Transverse colon (tissue), 4 donors: ENCODE measurements around the gene CD300H. TPM values are rescaled to one million over a fixed set of nuclear protein-coding genes. Genes with fewer than 3 reads are reported as not detected.

Experiments
- DNase-seq: peaks from one replicate; pipeline ENCODE4 v3.0.0-alpha.2; 2019
- H3K27ac ChIP-seq, 4 donors: fragments of 200-600 bp; sonication (generic); 2 replicates each; pipeline ENCODE4 v1.5.1; 2016 to 2018; ENCODE audit warnings: inconsistent platforms in 4 of 4
- H3K27me3 ChIP-seq: fragments of 200-600 bp; sonication (generic); 2 replicates; pipeline ENCODE4 v1.5.1; 2017; ENCODE audit warnings: inconsistent platforms
- H3K36me3 ChIP-seq, 4 donors: fragments of 200-600 bp; sonication (generic); 2 replicates each; pipeline ENCODE4 v1.5.1; 2017 to 2019; ENCODE audit warnings: inconsistent platforms in 4 of 4
- H3K4me1 ChIP-seq, 4 donors: fragments of 200-600 bp; sonication (generic); 2 replicates each; pipeline ENCODE4 v1.5.1; 2017 to 2020; ENCODE audit warnings: inconsistent platforms in 4 of 4
- H3K4me3 ChIP-seq, 4 donors: fragments of 200-600 bp; sonication (generic); 1 replicate in 1 of 4; 2 replicates in 3 of 4; pipeline versions ENCODE4 v1.5.1 to v1.6.1; 2017 to 2019; ENCODE audit warnings: inconsistent platforms in 4 of 4
- H3K9me3 ChIP-seq, 2 donors: fragments of 200-600 bp; sonication (generic); 2 replicates each; pipeline ENCODE4 v1.5.1; 2017 to 2019; ENCODE audit warnings: inconsistent platforms in 2 of 2
- EP300 ChIP-seq: sonication (generic); formaldehyde crosslinking; IDR thresholded peaks from one replicate; pipeline ENCODE4 v1.6.1; 2017; ENCODE audit warnings: antibody characterized with exemption, low read depth
- POLR2A ChIP-seq: fragments of 450-650 bp; IDR thresholded peaks from one replicate; pipeline ENCODE4 v1.6.1; 2016; ENCODE audit warnings: antibody characterized with exemption, mild to moderate bottlenecking, moderate library complexity
- POLR2AphosphoS5 ChIP-seq, 3 donors: sonication (generic); formaldehyde crosslinking; IDR thresholded peaks; one replicate each; pipeline ENCODE4 v1.6.1; 2016; ENCODE audit warnings: antibody characterized with exemption in 3 of 3
- WGBS, 2 donors: methylation state at CpG; one replicate each; pipeline ENCODE4 v1.1.5; 2018; ENCODE audit warnings: low coverage in 1 of 2; 5-methylcytosine and 5-hydroxymethylcytosine counted together
- in situ Hi-C, 4 donors: fragments of 200-750 bp; cut with MboI; loops; one replicate each; pipeline versions ENCODE4 v1.15.0 to v1.15.1; 2017; ENCODE audit warnings: low sequenced_read_pairs in 3 of 4, low pct_ligation_motif_present in 1 of 4, low pct_unique_long_range_greater_than_20kb in 1 of 4
- intact Hi-C: fragments of 100-400 bp; cut with DNase I; formaldehyde crosslinking; loops from one replicate; pipeline ENCODE4 v1.15.1; 2023; ENCODE audit warnings: low total_unique reads
- total RNA-seq, 4 donors: library from RNA; depleted of rRNA; stranded (reverse); fragments of >200 nt; gene quantifications; one replicate each; pipeline ENCODE4 v1.1.0, GENCODE V29; 2016
- TF ChIP-seq, protein P1 (sequence below), 5 experiments: fragments of 200-600 bp in 3 of 5; fragments of 450-650 bp in 2 of 5; sonication (generic) in 3 of 5; IDR thresholded peaks; 1 replicate in 2 of 5; 2 replicates in 3 of 5; pipeline ENCODE4 v1.5.1; 2016 to 2017; ENCODE audit warnings: antibody characterized with exemption in 5 of 5, inconsistent platforms in 3 of 5, mild to moderate bottlenecking in 2 of 5, moderate library complexity in 1 of 5

CD300H gene
- total RNA-seq, 4 donors from 2014 or later: not detected

DNA sequence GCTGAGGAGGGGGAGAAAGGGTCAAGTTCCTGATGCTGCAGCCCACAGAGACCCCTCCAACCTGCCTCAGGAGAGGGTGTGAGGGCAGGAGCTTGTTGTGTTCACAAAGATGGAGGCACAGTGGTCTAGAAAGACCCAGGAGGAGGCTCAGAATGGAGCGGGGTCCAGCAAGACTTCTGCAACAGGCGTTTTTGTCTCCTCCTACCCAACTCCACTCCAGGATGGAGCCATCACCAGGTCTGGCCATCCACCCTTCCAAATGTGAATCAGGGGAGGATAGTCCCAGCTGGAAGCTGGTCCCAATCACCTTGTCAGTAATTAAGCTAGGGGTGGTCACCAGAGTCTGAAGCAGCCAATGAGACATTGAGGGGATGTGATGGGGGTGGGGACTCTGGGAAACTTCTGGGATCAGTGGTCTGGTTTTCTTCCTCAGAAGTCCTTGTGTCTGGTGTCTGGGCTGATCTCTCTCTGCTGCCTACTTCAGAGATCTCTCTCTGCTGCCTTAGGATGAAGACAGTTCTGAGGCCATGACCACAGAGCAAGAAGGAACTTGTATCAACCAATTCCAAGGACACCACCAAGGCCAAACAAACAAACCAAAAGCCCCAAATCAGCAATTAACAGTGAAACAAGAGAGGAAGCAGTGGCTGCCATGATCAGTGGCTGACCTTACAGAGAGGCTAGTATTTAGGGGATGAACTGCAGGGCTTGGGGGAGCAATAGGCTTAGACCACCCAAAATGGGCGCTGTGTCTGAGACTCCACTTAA, 50.6 kb downstream of the CD300H start:
- H3K27me3 ChIP-seq: peaks cover 5% of the 10 kb centered on the region
- DNase-seq: no peak
- H3K9me3 ChIP-seq: no peaks in the 10 kb centered on the region
- H3K27ac ChIP-seq: no peak overlapping the region
- no peak overlapping the region for H3K4me3 ChIP-seq
- TF ChIP-seq POLR2A: no peak
- TF ChIP-seq EP300: no peak
- TF ChIP-seq, protein P1, sequence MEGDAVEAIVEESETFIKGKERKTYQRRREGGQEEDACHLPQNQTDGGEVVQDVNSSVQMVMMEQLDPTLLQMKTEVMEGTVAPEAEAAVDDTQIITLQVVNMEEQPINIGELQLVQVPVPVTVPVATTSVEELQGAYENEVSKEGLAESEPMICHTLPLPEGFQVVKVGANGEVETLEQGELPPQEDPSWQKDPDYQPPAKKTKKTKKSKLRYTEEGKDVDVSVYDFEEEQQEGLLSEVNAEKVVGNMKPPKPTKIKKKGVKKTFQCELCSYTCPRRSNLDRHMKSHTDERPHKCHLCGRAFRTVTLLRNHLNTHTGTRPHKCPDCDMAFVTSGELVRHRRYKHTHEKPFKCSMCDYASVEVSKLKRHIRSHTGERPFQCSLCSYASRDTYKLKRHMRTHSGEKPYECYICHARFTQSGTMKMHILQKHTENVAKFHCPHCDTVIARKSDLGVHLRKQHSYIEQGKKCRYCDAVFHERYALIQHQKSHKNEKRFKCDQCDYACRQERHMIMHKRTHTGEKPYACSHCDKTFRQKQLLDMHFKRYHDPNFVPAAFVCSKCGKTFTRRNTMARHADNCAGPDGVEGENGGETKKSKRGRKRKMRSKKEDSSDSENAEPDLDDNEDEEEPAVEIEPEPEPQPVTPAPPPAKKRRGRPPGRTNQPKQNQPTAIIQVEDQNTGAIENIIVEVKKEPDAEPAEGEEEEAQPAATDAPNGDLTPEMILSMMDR (IDR thresholded peaks at IDR 0.05): no peak
- no peak for TF ChIP-seq POLR2AphosphoS5 (IDR thresholded peaks at IDR 0.05)
- H3K4me1 ChIP-seq: no peaks in the 10 kb centered on the region
- in situ Hi-C loops (no loop called here), intact Hi-C loops (no loop called here)
- no peaks in the 10 kb centered on the region for H3K36me3 ChIP-seq
- 68% methylated on average over 3 of the region's 3 CpGs; no CpG with 5 or more reads in 1 of the 2 donors for WGBS, 2 donors

DNA sequence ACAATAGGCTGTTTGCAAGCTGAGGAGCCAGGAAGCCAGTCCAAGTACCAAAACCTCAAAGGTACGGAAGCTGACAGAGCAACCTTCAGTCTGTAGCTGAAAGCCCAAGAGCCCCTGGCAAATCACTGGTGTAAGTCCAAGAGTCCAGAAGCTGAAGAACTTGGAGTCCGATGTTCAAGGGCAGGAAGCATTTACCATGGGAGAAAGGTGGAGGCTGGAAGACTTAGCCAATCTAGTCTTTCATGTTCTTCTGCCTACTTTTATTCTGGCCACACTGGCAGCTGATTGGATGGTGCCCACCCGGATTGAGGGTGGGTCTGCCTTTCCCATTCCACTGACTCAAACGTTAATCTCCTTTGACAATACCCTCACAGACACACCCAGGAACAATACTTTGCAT, 51.4 kb downstream of the CD300H start:
- in situ Hi-C loops: no loop called here
- no peak overlapping the region for H3K27ac ChIP-seq
- no peaks in the 10 kb centered on the region for H3K4me1 ChIP-seq
- TF ChIP-seq POLR2AphosphoS5 (IDR thresholded peaks at IDR 0.05) (no peak), EP300 (no peak), POLR2A (no peak)
- TF ChIP-seq, protein P1 (IDR thresholded peaks at IDR 0.05): no peak
- DNase-seq: no peak
- no peak overlapping the region for H3K4me3 ChIP-seq
- H3K36me3 ChIP-seq: no peaks in the 10 kb centered on the region
- H3K27me3 ChIP-seq: peaks cover 7% of the 10 kb centered on the region
- H3K9me3 ChIP-seq: no peaks in the 10 kb centered on the region
- 74 to 75% methylated on average over 4 of the region's 4 CpGs for WGBS, 2 donors
- intact Hi-C loops: no loop called here

DNA sequence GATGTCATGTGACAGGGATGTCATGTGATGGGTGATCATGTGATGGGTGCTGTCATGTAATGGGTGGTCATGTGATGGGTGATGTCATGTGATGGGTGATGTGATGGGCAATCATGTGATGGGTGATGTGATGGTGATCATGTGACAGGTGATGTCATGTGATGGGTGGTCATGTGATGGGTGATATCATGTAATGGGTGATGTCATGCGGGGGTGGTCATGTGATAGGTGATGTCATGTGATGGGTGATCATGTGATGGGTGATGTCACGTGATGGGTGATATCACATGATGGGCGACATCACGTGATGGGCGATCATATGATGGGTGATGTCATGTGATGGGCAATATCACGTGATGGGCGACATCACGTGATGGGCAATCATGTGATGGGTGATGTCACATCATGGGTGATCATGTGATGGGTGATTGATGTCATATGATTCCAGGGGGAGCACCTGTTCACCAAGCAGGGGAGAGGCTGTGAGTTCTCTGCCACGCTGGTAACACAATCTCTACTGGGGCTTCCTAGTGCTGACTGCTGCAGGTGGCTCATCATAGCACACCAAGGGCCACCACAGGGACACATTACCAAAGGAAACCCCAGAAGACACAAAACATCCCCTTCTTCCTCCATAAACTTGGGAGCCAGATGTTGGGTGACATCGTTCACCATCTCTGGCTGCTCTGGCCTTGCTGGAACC, 52.5 kb downstream of the CD300H start:
- no peak overlapping the region for H3K27ac ChIP-seq
- H3K36me3 ChIP-seq: no peaks in the 10 kb centered on the region
- no peaks in the 10 kb centered on the region for H3K9me3 ChIP-seq
- peaks cover 13% of the 10 kb centered on the region for H3K27me3 ChIP-seq
- DNase-seq: no peak
- in situ Hi-C loops (no loop called here), intact Hi-C loops (no loop called here)
- no peak overlapping the region for H3K4me3 ChIP-seq
- TF ChIP-seq, protein P1 (IDR thresholded peaks at IDR 0.05): no peak
- TF ChIP-seq EP300 (no peak), POLR2A (no peak), POLR2AphosphoS5 (IDR thresholded peaks at IDR 0.05) (no peak)
- no peaks in the 10 kb centered on the region for H3K4me1 ChIP-seq
- WGBS, 2 donors: 88 to 93% methylated on average over 9 to 10 of the region's 10 CpGs

DNA sequence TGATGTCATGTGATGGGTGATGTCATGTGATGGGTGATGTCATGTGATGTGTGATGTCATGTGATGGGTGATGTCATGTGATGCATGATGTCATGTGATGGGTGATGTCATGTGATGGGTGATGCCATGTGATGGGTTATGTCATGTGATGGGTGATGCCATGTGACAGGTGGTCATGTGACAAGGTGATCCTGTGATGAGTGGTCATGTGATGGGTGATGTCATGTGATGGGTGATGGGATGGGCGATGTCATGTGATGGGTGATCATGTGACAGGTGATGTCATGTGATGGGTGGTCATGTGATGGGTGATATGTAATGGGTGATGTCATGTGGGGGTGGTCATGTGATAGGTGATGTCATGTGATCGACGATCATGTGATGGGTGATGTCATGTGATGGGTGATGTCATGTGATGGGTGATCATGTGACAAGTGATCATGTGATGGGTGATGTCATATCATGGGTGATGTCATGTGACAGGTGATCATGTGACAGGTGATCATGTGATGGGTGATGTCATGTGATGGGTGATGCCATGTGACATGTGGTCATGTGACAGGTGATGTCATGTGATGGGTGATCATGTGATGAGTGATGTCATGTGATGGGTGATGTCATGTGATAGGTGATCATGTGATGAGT, 53.2 kb downstream of the CD300H start:
- no peak for DNase-seq
- Histone ChIP-seq H3K4me1 (no peaks in the 10 kb centered on the region), H3K27ac (no peak overlapping the region), H3K4me3 (no peak overlapping the region), H3K36me3 (no peaks in the 10 kb centered on the region), H3K9me3 (no peaks in the 10 kb centered on the region), H3K27me3 (peaks cover 13% of the 10 kb centered on the region)
- TF ChIP-seq EP300: no peak
- TF ChIP-seq, protein P1 (IDR thresholded peaks at IDR 0.05): peak in 1 of 5 experiments; percentile 5
- WGBS, 2 donors: 30 to 85% methylated on average over 3 of the region's 3 CpGs
- intact Hi-C loops (no loop called here), in situ Hi-C loops (no loop called here)
